Body of pancreas (tissue), 4 donors: Measurements from ENCODE around the gene OTUD3. TPM values are rescaled to one million over a fixed set of nuclear protein-coding genes. Genes with fewer than 3 reads are reported as not detected.

Experiments
- ATAC-seq: fragments of 150-250 bp; one replicate; pipeline ENCODE4 v1.9.1; 2016
- DNase-seq, 4 donors: peaks; one replicate each; pipeline ENCODE4 v3.0.0-alpha.2; 2019
- H3K27ac ChIP-seq, 4 donors: fragments of 200-600 bp; sonication (generic); 1 replicate in 3 of 4; 2 replicates in 1 of 4; pipeline versions ENCODE4 v1.5.1 to v1.6.1; 2016 to 2019; ENCODE audit warnings: mild to moderate bottlenecking in 1 of 4, mixed read lengths in 1 of 4, moderate library complexity in 1 of 4
- H3K27me3 ChIP-seq, 2 donors: fragments of 200-600 bp; sonication (generic); one replicate each; pipeline ENCODE4 v1.6.0; 2016; ENCODE audit warnings: mild to moderate bottlenecking in 1 of 2
- H3K36me3 ChIP-seq, 2 donors: fragments of 200-600 bp; sonication (generic); replicated peaks in 1 of 2; 2 replicates each; pipeline ENCODE4 v1.5.1; 2016; ENCODE audit warnings: low read depth in 2 of 2; ENCODE audit not compliant: insufficient read depth in 1 of 2
- H3K4me1 ChIP-seq: fragments of 200-600 bp; sonication (generic); one replicate; pipeline ENCODE4 v1.6.0; 2016
- H3K4me3 ChIP-seq, 2 donors: fragments of 200-600 bp; sonication (generic); 1 replicate in 1 of 2; 2 replicates in 1 of 2; pipeline ENCODE4 v1.5.1; 2016 to 2019
- H3K9me3 ChIP-seq, 3 donors: fragments of 200-600 bp; sonication (generic); 1 replicate in 2 of 3; 2 replicates in 1 of 3; pipeline ENCODE4 v1.5.1; 2016
- CTCF ChIP-seq, 7 experiments: fragments of 450-650 bp in 4 of 7; fragments of 200-600 bp in 3 of 7; sonication (generic) in 3 of 7; IDR thresholded peaks; one replicate each; pipeline ENCODE4 v1.5.1; 2016 to 2019; ENCODE audit warnings: antibody characterized with exemption in 7 of 7
- POLR2A ChIP-seq, 3 donors: fragments of 450-650 bp; IDR thresholded peaks; one replicate each; pipeline ENCODE4 v1.6.1; 2016; ENCODE audit warnings: antibody characterized with exemption in 3 of 3, mild to moderate bottlenecking in 2 of 3
- WGBS, 2 donors: methylation state at CpG; one replicate each; pipeline ENCODE4 v1.1.5; 2017; 5-methylcytosine and 5-hydroxymethylcytosine counted together
- intact Hi-C: fragments of 100-400 bp; cut with DNase I; formaldehyde crosslinking; loops from one replicate; pipeline ENCODE4 v1.15.1; 2023
- total RNA-seq, 2 donors: library from RNA; depleted of rRNA; stranded (reverse); fragments of >200 nt; gene quantifications; one replicate each; pipeline ENCODE4 v1.1.0, GENCODE V29; 2016

OTUD3 gene
- total RNA-seq, 2 donors from 2014 or later, result 3.6 to 4.9 TPM

DNA sequence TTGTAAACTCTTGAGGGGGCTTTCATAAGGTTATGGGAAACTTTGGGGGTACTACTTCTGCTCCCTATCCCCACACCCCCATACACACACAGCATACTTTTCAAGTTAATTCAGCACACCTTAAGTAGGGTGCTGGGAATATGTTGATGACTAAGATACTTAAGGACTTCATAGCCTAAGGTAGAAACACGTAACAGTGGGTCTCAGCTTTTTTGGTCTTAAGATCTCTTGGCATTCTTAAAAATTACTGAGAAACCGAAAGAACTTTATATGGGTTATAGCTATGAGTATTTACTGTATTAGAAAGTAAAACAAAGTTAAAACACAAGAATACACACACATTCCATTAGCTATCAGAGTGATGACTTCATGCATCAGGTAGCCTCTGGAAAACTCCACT lies 2.1 kb downstream of the OTUD3 start:
- no peak overlapping the region for H3K27ac ChIP-seq
- 92 to 96% methylated on average over 2 of the region's 2 CpGs for WGBS, 2 donors
- intact Hi-C loops, result no loop called here
- no peaks in the 10 kb centered on the region for H3K36me3 ChIP-seq
- no peak for TF ChIP-seq CTCF (IDR thresholded peaks at IDR 0.05)
- TF ChIP-seq POLR2A (IDR thresholded peaks at IDR 0.05), result no peak
- H3K4me3 ChIP-seq, result no peak overlapping the region
- H3K9me3 ChIP-seq, result no peaks in the 10 kb centered on the region
- ATAC-seq (no peak), DNase-seq (no peak)
- H3K4me1 ChIP-seq, result peaks cover 27% of the 10 kb centered on the region
- no peaks in the 10 kb centered on the region for H3K27me3 ChIP-seq

DNA sequence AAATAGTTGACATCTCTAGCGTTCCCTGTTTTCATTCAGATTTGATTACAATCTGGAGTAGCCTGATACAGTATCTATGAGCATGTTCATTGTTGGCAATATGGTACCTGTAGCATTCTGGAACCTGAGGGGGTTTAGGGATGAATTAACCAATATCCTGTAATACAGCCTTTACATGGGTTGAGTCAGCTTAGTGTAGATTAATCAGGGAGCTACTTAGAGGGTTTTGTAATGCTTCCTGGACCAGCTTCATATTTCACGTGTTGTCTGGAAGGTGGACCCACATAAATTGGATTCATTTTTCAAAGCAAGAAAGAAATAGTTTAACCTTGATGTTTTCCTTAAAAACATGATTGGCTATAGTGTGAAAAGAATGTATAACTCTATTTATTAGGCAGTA lies 3.6 kb downstream of the OTUD3 start:
- ATAC-seq (no peak), DNase-seq (no peak)
- peaks cover 27% of the 10 kb centered on the region for H3K4me1 ChIP-seq
- H3K27ac ChIP-seq, result no peak overlapping the region
- H3K4me3 ChIP-seq, result no peak overlapping the region
- TF ChIP-seq POLR2A (IDR thresholded peaks at IDR 0.05), result no peak
- H3K27me3 ChIP-seq, result no peaks in the 10 kb centered on the region
- 83 to 84% methylated on average over 2 of the region's 2 CpGs for WGBS, 2 donors
- no peaks in the 10 kb centered on the region for H3K9me3 ChIP-seq
- H3K36me3 ChIP-seq, result no peaks in the 10 kb centered on the region
- intact Hi-C loops, result no loop called here

GRCh38 chr1:19888112-19888511 lies 5.9 kb downstream of the OTUD3 start:
- 89 to 95% methylated on average over 1 of the region's 1 CpG for WGBS, 2 donors

GRCh38 chr1:19889656-19890055 lies 7.5 kb downstream of the OTUD3 start:
- H3K27ac ChIP-seq, result no peak overlapping the region
- no peaks in the 10 kb centered on the region for H3K9me3 ChIP-seq

More at GRCh38 chr1:19888112-19888511, 5.9 kb downstream of the OTUD3 start:
- DNase-seq (no peak), ATAC-seq (no peak)
- intact Hi-C loops, result no loop called here
- Histone ChIP-seq H3K4me3 (no peak overlapping the region), H3K27me3 (no peaks in the 10 kb centered on the region), H3K9me3 (no peaks in the 10 kb centered on the region), H3K4me1 (peaks cover 22% of the 10 kb centered on the region), H3K27ac (no peak overlapping the region), H3K36me3 (no peaks in the 10 kb centered on the region)
- TF ChIP-seq CTCF (IDR thresholded peaks at IDR 0.05) (no peak), POLR2A (IDR thresholded peaks at IDR 0.05) (no peak)

DNA sequence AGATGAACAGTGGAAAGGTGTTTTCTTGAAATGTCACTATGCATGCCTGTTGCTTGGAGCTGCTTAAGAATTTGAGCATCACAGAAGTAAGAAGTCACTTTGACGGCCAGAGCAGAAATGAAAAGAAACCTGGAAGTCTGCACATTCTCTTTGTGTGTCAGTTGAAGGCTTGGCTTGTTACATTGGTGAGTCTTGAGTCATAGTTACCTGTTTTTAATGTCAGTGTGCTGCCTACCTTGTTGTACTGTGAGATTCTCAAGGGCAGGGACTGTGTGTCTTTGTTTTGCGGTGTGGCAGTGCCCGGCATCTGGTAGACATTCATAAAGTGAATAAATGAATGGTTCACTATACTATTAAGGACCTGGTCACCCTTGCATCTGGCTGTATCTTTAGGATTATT lies 9.9 kb downstream of the OTUD3 start:
- Histone ChIP-seq H3K4me1 (peaks cover 25% of the 10 kb centered on the region), H3K4me3 (no peak overlapping the region), H3K36me3 (no peaks in the 10 kb centered on the region), H3K9me3 (no peaks in the 10 kb centered on the region), H3K27ac (no peak overlapping the region), H3K27me3 (no peaks in the 10 kb centered on the region)
- DNase-seq (no peak), ATAC-seq (no peak)
- intact Hi-C loops, result no loop called here
- TF ChIP-seq CTCF (IDR thresholded peaks at IDR 0.05), result no peak
- TF ChIP-seq POLR2A (IDR thresholded peaks at IDR 0.05), result no peak
- WGBS, 2 donors, result 91 to 100% methylated on average over 3 of the region's 3 CpGs

More at GRCh38 chr1:19889656-19890055, 7.5 kb downstream of the OTUD3 start:
- peaks cover 25% of the 10 kb centered on the region for H3K4me1 ChIP-seq
- intact Hi-C loops, result no loop called here
- no peak for ATAC-seq
- DNase-seq, result no peak
- H3K27me3 ChIP-seq, result no peaks in the 10 kb centered on the region
- no peak overlapping the region for H3K4me3 ChIP-seq
- TF ChIP-seq POLR2A (IDR thresholded peaks at IDR 0.05) (no peak), CTCF (IDR thresholded peaks at IDR 0.05) (no peak)
- no peaks in the 10 kb centered on the region for H3K36me3 ChIP-seq
